Endothelial cell (in vitro differentiated cells): ENCODE measurements around the gene ZRANB3. TPM values are rescaled to one million over a fixed set of nuclear protein-coding genes. Genes with fewer than 3 reads are reported as not detected.
"Not testable (repeated sequence)": the region's sequence is repeated elsewhere in the genome, so short reads cannot be mapped to it uniquely, and the experiment has no call there.

ENCODE experiments used
- DNase-seq: peaks from one replicate; pipeline ENCODE4 v3.0.0; 2021; ENCODE audit warnings: low spot score
- H3K27ac Mint-ChIP-seq: one replicate; pipeline ENCODE4 v1.8.0; 2021; ENCODE audit warnings: mixed read lengths, inconsistent platforms; ENCODE audit not compliant: unreplicated experiment
- H3K27me3 Mint-ChIP-seq: one replicate; pipeline ENCODE4 v1.8.0; 2021; ENCODE audit warnings: mild to moderate bottlenecking, moderate library complexity, mixed read lengths, inconsistent platforms; ENCODE audit not compliant: unreplicated experiment
- H3K36me3 Mint-ChIP-seq: one replicate; pipeline ENCODE4 v1.8.0; 2021; ENCODE audit warnings: mild to moderate bottlenecking, low read depth, mixed read lengths, inconsistent platforms; ENCODE audit not compliant: unreplicated experiment
- H3K4me1 Mint-ChIP-seq: one replicate; pipeline ENCODE4 v1.8.0; 2021; ENCODE audit warnings: mild to moderate bottlenecking, mixed read lengths, inconsistent platforms; ENCODE audit not compliant: unreplicated experiment
- H3K4me3 Mint-ChIP-seq: one replicate; pipeline ENCODE4 v1.8.0; 2021; ENCODE audit warnings: mild to moderate bottlenecking, mixed read lengths, inconsistent platforms; ENCODE audit not compliant: unreplicated experiment
- H3K9me3 Mint-ChIP-seq: one replicate; pipeline ENCODE4 v1.8.0; 2021; ENCODE audit warnings: mixed read lengths, inconsistent platforms; ENCODE audit not compliant: unreplicated experiment
- total RNA-seq: library from RNA; stranded (reverse); fragmentation: NEBNext Ultra II Directional; extraction: Animal tissue kit (Norgen Biotek cat#: 25700); gene quantifications from one replicate; pipeline ENCODE4 v1.2.1, GENCODE V29; 2021; ENCODE audit not compliant: unreplicated experiment
- TF ChIP-seq, protein P1 (sequence below): fragments of 200-600 bp; sonication (generic); IDR thresholded peaks from one replicate; pipeline ENCODE4 v1.5.0; 2021; ENCODE audit warnings: antibody characterized with exemption; ENCODE audit not compliant: unreplicated experiment

ZRANB3 gene
- total RNA-seq, 1 donor from 2014 or later = 9.4 TPM

DNA sequence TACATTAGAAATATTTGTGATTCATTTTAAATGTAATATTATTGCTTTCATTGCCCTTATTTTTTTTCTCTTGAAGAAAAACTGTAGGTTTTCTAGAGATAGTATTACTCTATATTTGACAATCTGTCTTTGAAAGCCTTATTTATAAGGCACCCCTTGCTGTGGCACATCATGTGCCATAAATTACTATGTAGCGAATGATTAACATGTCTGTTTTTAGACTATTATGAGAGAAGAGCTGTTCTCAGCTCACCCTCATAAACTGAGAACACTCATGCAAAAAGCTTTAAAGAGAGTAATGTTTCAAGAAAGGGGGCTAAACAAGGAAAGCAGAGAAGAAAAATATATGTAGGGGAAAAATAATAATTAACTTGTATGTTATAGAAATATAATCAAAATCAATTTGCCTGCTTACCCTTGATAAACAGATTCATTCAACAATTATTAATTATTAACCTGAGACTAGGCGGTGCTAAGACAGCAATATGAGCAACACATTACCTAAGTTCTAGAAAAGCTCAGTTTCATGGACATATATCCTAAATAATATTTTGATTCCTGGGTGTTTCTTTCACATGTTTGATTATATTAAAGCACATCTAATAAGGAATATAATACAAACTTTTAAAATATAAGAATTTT lies 409.9 kb downstream of the ZRANB3 start:
- Mint-ChIP-seq H3K9me3 (peaks cover 5% of the 10 kb centered on the region), H3K27me3 (peaks cover 2% of the 10 kb centered on the region), H3K36me3 (peaks cover 12% of the 10 kb centered on the region), H3K4me1 (no peaks in the 10 kb centered on the region), H3K4me3 (no peak overlapping the region), H3K27ac (no peak overlapping the region)
- TF ChIP-seq, protein P1, sequence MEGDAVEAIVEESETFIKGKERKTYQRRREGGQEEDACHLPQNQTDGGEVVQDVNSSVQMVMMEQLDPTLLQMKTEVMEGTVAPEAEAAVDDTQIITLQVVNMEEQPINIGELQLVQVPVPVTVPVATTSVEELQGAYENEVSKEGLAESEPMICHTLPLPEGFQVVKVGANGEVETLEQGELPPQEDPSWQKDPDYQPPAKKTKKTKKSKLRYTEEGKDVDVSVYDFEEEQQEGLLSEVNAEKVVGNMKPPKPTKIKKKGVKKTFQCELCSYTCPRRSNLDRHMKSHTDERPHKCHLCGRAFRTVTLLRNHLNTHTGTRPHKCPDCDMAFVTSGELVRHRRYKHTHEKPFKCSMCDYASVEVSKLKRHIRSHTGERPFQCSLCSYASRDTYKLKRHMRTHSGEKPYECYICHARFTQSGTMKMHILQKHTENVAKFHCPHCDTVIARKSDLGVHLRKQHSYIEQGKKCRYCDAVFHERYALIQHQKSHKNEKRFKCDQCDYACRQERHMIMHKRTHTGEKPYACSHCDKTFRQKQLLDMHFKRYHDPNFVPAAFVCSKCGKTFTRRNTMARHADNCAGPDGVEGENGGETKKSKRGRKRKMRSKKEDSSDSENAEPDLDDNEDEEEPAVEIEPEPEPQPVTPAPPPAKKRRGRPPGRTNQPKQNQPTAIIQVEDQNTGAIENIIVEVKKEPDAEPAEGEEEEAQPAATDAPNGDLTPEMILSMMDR = no peak
- no peak for DNase-seq

DNA sequence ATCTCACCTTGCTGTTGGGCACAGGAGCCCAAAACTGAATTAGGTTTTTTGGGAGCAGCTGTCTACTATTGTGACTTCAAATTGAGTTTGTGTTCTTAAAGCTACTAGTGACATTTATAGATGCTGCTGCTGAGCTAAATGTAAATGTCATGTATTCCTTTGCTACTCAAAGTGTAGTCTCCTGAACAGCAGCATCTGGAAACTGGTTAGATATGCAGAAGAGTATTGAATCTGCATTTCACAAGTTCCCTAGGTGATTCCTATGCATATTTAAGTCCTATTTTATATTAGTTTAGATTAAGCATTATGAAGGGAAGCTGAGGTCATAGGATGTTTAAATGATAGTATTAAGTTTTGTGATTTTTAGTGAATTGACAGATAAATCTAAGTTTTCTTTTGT lies 411.4 kb downstream of the ZRANB3 start:
- H3K36me3 Mint-ChIP-seq = peaks cover 12% of the 10 kb centered on the region
- DNase-seq = no peak
- no peaks in the 10 kb centered on the region for H3K4me1 Mint-ChIP-seq
- H3K4me3 Mint-ChIP-seq = no peak overlapping the region
- peaks cover 2% of the 10 kb centered on the region for H3K27me3 Mint-ChIP-seq
- no peak overlapping the region for H3K27ac Mint-ChIP-seq
- TF ChIP-seq, protein P1 = no peak
- peaks cover 5% of the 10 kb centered on the region for H3K9me3 Mint-ChIP-seq

DNA sequence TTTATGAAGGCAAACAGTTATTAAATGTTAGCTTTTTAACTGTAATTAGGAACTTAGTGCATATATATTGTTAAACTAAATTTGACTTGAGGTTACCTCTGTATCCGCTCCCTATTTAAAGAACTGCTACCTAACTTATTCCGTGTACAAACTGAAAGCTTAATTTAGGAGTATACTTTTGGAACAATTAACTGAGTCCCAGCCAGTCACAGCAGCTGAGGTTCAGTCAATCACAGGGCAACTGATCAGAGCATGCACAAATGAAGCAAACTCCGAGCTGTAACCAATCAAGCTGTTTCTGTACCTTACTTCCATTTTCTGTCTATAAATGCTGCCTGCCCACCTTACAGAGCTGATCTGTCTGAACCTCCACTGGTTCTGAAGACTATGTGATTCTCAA lies 417.7 kb downstream of the ZRANB3 start:
- TF ChIP-seq, protein P1 = no peak
- no peaks in the 10 kb centered on the region for H3K4me1 Mint-ChIP-seq
- H3K27me3 Mint-ChIP-seq = peaks cover 2% of the 10 kb centered on the region
- no peak overlapping the region for H3K4me3 Mint-ChIP-seq
- H3K9me3 Mint-ChIP-seq = peaks cover 5% of the 10 kb centered on the region
- peaks cover 14% of the 10 kb centered on the region for H3K36me3 Mint-ChIP-seq
- DNase-seq = no peak
- no peak overlapping the region for H3K27ac Mint-ChIP-seq

DNA sequence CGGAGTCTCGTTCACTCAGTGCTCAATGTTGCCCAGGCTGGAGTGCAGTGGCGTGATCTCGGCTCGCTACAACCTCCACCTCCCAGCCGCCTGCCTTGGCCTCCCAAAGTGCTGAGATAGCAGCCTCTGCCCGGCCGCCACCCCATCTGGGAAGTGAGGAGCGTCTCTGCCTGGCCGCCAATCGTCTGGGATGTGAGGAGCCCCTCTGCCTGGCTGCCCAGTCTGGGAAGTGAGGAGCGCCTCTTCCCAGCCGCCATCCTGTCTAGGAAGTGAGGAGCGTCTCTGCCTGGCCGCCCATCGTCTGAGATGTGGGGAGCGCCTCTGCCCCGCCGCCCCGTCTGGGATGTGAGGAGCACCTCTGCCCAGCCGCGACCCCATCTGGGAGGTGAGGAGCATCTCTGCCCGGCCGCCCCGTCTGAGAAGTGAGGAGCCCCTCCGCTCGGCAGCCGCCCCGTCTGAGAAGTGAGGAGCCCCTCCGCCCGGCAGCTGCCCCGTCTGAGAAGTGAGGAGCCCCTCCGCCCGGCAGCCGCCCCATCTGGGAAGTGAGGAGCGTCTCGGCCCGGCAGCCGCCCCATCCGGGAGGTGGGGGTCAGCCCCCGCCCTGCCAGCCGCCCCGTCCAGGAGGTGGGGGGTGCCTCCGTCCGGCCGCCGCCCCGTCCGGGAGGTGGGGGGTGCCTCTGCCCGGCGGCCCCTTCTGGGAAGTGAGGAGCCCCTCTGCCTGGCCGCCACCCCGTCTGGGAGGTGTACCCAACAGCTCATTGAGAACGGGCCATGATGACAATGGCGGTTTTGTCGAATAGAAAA lies 425.3 kb downstream of the ZRANB3 start:
- H3K9me3 Mint-ChIP-seq, H3K4me3 Mint-ChIP-seq, H3K4me1 Mint-ChIP-seq, DNase-seq, H3K27ac Mint-ChIP-seq, H3K27me3 Mint-ChIP-seq: not testable (repeated sequence)
- H3K36me3 Mint-ChIP-seq = peaks cover 31% of the 10 kb centered on the region

DNA sequence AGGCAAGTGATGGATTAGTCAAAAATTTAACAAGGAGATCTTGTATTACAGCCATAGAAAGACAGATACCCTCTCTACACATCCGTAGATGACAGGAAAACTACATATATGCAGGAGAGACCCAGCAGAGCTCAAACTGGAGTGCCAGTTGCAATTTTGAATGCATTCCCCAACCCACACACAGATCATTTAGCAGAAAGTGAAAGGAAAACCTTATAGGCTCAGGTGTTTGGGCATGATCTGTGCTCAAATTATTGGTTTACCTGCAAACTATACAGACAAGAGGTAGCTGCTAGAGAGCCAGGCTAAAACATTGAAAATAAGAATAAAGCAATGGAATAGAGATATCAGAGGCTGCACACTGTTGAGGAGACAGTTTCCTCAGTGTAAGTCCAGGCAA lies 427.2 kb downstream of the ZRANB3 start:
- Mint-ChIP-seq H3K27me3 (no peaks in the 10 kb centered on the region), H3K36me3 (peaks cover 31% of the 10 kb centered on the region), H3K4me1 (no peaks in the 10 kb centered on the region), H3K27ac (no peak overlapping the region), H3K4me3 (peak overlapping the region; percentile 18), H3K9me3 (no peaks in the 10 kb centered on the region)
- TF ChIP-seq, protein P1 = no peak
- no peak for DNase-seq
